HCT116 (cell line): ENCODE measurements around the gene RFC4. TPM values are rescaled to one million over a fixed set of nuclear protein-coding genes. Genes with fewer than 3 reads are reported as not detected.
A peak's percentile ranks its signal among the peaks of the same experiment; 100 is the strongest.

ENCODE experiments used
- ATAC-seq: fragments of 200-7000 bp; cut with Tn5 transposase; 2 replicates; pipeline ENCODE4 v1.9.1; 2020; ENCODE audit warnings: mild to moderate bottlenecking, moderate library complexity
- BruUV-seq: library from RNA; stranded (reverse); fragments of 400-500 nt; replicated peaks from 2 replicates; lab custom pipeline; 2021; lab: Mats Ljungman, UMichigan
- CTCF ChIA-PET: fragments of 300-600 bp; sonication (Branson Sonifier 250); formaldehyde crosslinking; loops from one replicate; lab custom pipeline; 2021; ENCODE audit warnings: antibody characterized with exemption; lab: Charles Lee
- POLR2A ChIA-PET: fragments of 300-600, 350-600 bp; sonication (Branson Sonifier 250); formaldehyde crosslinking; loops from one replicate; lab custom pipeline; 2021; ENCODE audit warnings: antibody characterized with exemption; lab: Charles Lee
- RAD21 ChIA-PET, 2 experiments: fragments of 300-600 bp; sonication (Branson Sonifier 250); formaldehyde crosslinking; loops; one replicate each; lab custom pipeline; 2023; ENCODE audit warnings: low total read pairs in 2 of 2; ENCODE audit not compliant: uncharacterized antibody in 2 of 2, unreplicated experiment in 2 of 2, low non-redundant PET in 1 of 2; lab: Charles Lee
- DNase-seq: peaks from one replicate; pipeline ENCODE4 v3.0.0-alpha.2; 2010; ENCODE audit warnings: low read depth, low spot score
- H2AFZ ChIP-seq: fragments of 200-600 bp; shearing (Covaris generic), sonication (generic); 2 replicates; pipeline ENCODE4 v1.6.1; 2017; ENCODE audit warnings: low read depth, mixed run types, mixed read lengths, antibody characterized with exemption, low read length; ENCODE audit not compliant: poor library complexity, severe bottlenecking
- H3K27ac ChIP-seq: 2 replicates; pipeline ENCODE4 v1.5.1; 2012; ENCODE audit warnings: low read depth, low read length
- H3K27me3 ChIP-seq: fragments of 200-600 bp; sonication (generic); 2 replicates; pipeline ENCODE4 v1.6.1; 2016; ENCODE audit warnings: mixed run types, low read length, mixed read lengths; ENCODE audit not compliant: insufficient read depth
- H3K36me3 ChIP-seq, 2 experiments: fragments of 200-500 bp in 1 of 2; fragments of 200-600 bp in 1 of 2; sonication (Bioruptor generic) in 1 of 2; sonication (generic) in 1 of 2; 2 replicates each; pipeline versions ENCODE4 v1.5.1 to v1.6.1; 2014 to 2016; ENCODE audit warnings: low read length in 2 of 2, inconsistent platforms in 1 of 2, mixed read lengths in 1 of 2, mixed run types in 1 of 2; ENCODE audit not compliant: insufficient read depth in 2 of 2, control insufficient read depth in 1 of 2
- H3K4me1 ChIP-seq, 2 experiments: fragments of 200-600 bp in 1 of 2; sonication (generic) in 1 of 2; 2 replicates each; pipeline versions ENCODE4 v1.5.1 to v1.6.1; 2012 to 2017; ENCODE audit warnings: low read length in 2 of 2, inconsistent platforms in 1 of 2, mild to moderate bottlenecking in 1 of 2, mixed read lengths in 1 of 2, mixed run types in 1 of 2, moderate library complexity in 1 of 2; ENCODE audit not compliant: insufficient read depth in 2 of 2, control insufficient read depth in 1 of 2
- H3K4me2 ChIP-seq: fragments of 200-600 bp; sonication (generic); 2 replicates; pipeline ENCODE4 v1.6.1; 2017; ENCODE audit warnings: mixed run types, low read length, mixed read lengths
- H3K4me3 ChIP-seq, 2 experiments: fragments of 200-600 bp in 1 of 2; sonication (generic) in 1 of 2; replicated peaks in 1 of 2; 2 replicates each; pipeline ENCODE4 v1.5.1; 2011 to 2016; ENCODE audit warnings: low read length in 2 of 2, control low read depth in 1 of 2, low read depth in 1 of 2, mild to moderate bottlenecking in 1 of 2, mixed read lengths in 1 of 2, mixed run types in 1 of 2
- H3K79me2 ChIP-seq: fragments of 200-600 bp; sonication (generic); 2 replicates; pipeline ENCODE4 v1.6.1; 2017; ENCODE audit warnings: mild to moderate bottlenecking, mixed run types, low read length, moderate library complexity, mixed read lengths; ENCODE audit not compliant: insufficient read depth
- H3K9ac ChIP-seq: fragments of 200-600 bp; sonication (generic); 2 replicates; pipeline ENCODE4 v1.6.1; 2016; ENCODE audit warnings: low read length, mixed read lengths
- H3K9me2 ChIP-seq: fragments of 200-600 bp; sonication (generic), shearing (Covaris generic); 2 replicates; pipeline ENCODE4 v1.6.1; 2017; ENCODE audit warnings: mixed run types, mild to moderate bottlenecking, moderate library complexity; ENCODE audit not compliant: insufficient read depth
- H3K9me3 ChIP-seq, 2 experiments: fragments of 200-500 bp in 1 of 2; fragments of 200-600 bp in 1 of 2; sonication (Bioruptor generic) in 1 of 2; sonication (generic) in 1 of 2; 2 replicates each; pipeline ENCODE4 v1.6.1; 2014 to 2017; ENCODE audit warnings: low read length in 2 of 2, mixed read lengths in 2 of 2, inconsistent platforms in 1 of 2, low read depth in 1 of 2, mild to moderate bottlenecking in 1 of 2, mixed run types in 1 of 2, moderate library complexity in 1 of 2; ENCODE audit not compliant: control insufficient read depth in 1 of 2, insufficient read depth in 1 of 2
- H4K20me1 ChIP-seq: fragments of 200-600 bp; sonication (generic), shearing (Covaris generic); 2 replicates; pipeline ENCODE4 v1.6.1; 2017; ENCODE audit warnings: mixed run types, mild to moderate bottlenecking, moderate library complexity; ENCODE audit not compliant: insufficient read depth
- FOSL1 ChIP-seq: IDR thresholded peaks from 2 replicates; pipeline ENCODE4 v1.6.1; 2012; ENCODE audit warnings: low read depth
- MAX ChIP-seq: IDR thresholded peaks from 2 replicates; pipeline ENCODE4 v1.6.1; 2012
- POLR2A ChIP-seq: IDR thresholded peaks from 2 replicates; pipeline ENCODE4 v1.7.0; 2011; ENCODE audit warnings: borderline replicate concordance; ENCODE audit not compliant: insufficient read depth, insufficient read length; ENCODE audit errors: extremely low read depth
- YY1 ChIP-seq: IDR thresholded peaks from 2 replicates; pipeline ENCODE4 v1.6.1; 2011; ENCODE audit warnings: low read length, low read depth, moderate library complexity, mild to moderate bottlenecking; ENCODE audit not compliant: insufficient replicate concordance; ENCODE audit errors: extremely low read depth
- ZBTB33 ChIP-seq: IDR thresholded peaks from 2 replicates; pipeline ENCODE4 v1.6.1; 2011; ENCODE audit warnings: mild to moderate bottlenecking, low read length, moderate library complexity; ENCODE audit not compliant: insufficient replicate concordance; ENCODE audit errors: extremely low read depth
- intact Hi-C: fragments of 100-400 bp; cut with micrococcal nuclease; formaldehyde crosslinking; loops from 2 replicates; pipeline ENCODE4 v1.10.0; 2022
- total RNA-seq: library from RNA; stranded (reverse); gene quantifications from one replicate; pipeline ENCODE4 v1.2.1, GENCODE V29; 2021; ENCODE audit not compliant: unreplicated experiment

Gene RFC4
- total RNA-seq, 1 experiment from 2014 or later, result 86.2 TPM

GRCh38 chr3:186826410-186826975 lies 20.2 kb upstream of the RFC4 start:
- peaks cover 4 to 14% of the 10 kb centered on the region in 2 experiments; a peak in 2 of 4 replicates for H3K4me1 ChIP-seq
- peak overlapping the region; percentile 97 for H3K9ac ChIP-seq
- ChIA-PET CTCF (no interaction called here), POLR2A (interaction anchor here (1.0 kb wide), 1 partner anchor 256 kb away, joined by 3 read pairs; the partner anchor contains the start of gene DNAJB11), RAD21 (no interaction called here)
- peaks cover 19% of the 10 kb centered on the region for H3K27me3 ChIP-seq
- H3K36me3 ChIP-seq, result no peaks in the 10 kb centered on the region
- peak overlapping the region; percentile 88 for H3K4me2 ChIP-seq
- H3K4me3 ChIP-seq, result peak overlapping the region; percentile 75 to 80
- TF ChIP-seq MAX (peak; percentile 29; the same call in 1 of the 2 replicates), POLR2A (peak; percentile 9), YY1 (no peak), FOSL1 (no peak), ZBTB33 (no peak)
- H4K20me1 ChIP-seq, result no peaks in the 10 kb centered on the region
- DNase-seq (no peak), ATAC-seq (peak; percentile 41)
- peak overlapping the region; percentile 89 for H3K27ac ChIP-seq
- no peaks in the 10 kb centered on the region; the same call in 1 of the 2 replicates for H3K79me2 ChIP-seq
- no TSS peak for BruUV-seq
- no peaks in the 10 kb centered on the region for H3K9me3 ChIP-seq
- intact Hi-C loops, result loop anchor here (10.0 kb wide), 3 partner anchors 242 to 842 kb away; no protein-coding TSS in a partner anchor
- H2AFZ ChIP-seq, result no peak overlapping the region
- H3K9me2 ChIP-seq, result no peaks in the 10 kb centered on the region
